GM12878 (cell line): ENCODE measurements around the gene GGT7.

Experiments used
- EZH2 ChIP-seq: IDR thresholded peaks from 2 replicates; pipeline ENCODE4 v1.6.1; 2012; ENCODE audit warnings: low read depth, mild to moderate bottlenecking, control low read depth, inconsistent platforms, low read length, borderline replicate concordance; ENCODE audit not compliant: control insufficient read depth
- HDAC2 ChIP-seq: fragments of 200-600 bp; sonication (generic); IDR thresholded peaks from 2 replicates; pipeline ENCODE4 v1.6.1; 2017
- NFYB ChIP-seq: IDR thresholded peaks from 2 replicates; pipeline ENCODE4 v1.6.1; 2011; ENCODE audit warnings: low read depth, mild to moderate bottlenecking, low read length, improper control_type of control experiment, moderate library complexity; ENCODE audit not compliant: insufficient read depth
- TCF7 ChIP-seq: IDR thresholded peaks from 2 replicates; pipeline ENCODE4 v1.6.1; 2014; ENCODE audit warnings: antibody characterized with exemption, borderline replicate concordance

GRCh38 chr20:34872622-34873224 is at the start of gene GGT7:
- TF ChIP-seq EZH2 (no peak), TCF7 (no peak), HDAC2 (no peak), NFYB (no peak)
